Left lung (tissue), 10 donors: Measurements from ENCODE around the gene PCSK6. TPM values are rescaled to one million over a fixed set of nuclear protein-coding genes. Genes with fewer than 3 reads are reported as not detected.
A peak's percentile ranks its signal among the peaks of the same experiment; 100 is the strongest.

Experiments
- ATAC-seq: fragments of 200-7000 bp; cut with Tn5 transposase; one replicate; pipeline ENCODE4 v1.9.1; 2020; ENCODE audit warnings: moderate library complexity
- DNase-seq, 4 donors: peaks; one replicate each; pipeline ENCODE4 v3.0.0-alpha.2; 2013 to 2020
- H3K27ac ChIP-seq, 2 donors: fragments of 200-600 bp; sonication (generic) in 1 of 2; one replicate each; pipeline versions ENCODE4 v1.5.0 to v1.8.0; 2020 to 2021
- H3K27me3 ChIP-seq, 2 donors: fragments of 200-600 bp; sonication (generic) in 1 of 2; one replicate each; pipeline versions ENCODE4 v1.5.0 to v1.8.0; 2020 to 2021
- H3K36me3 ChIP-seq, 2 donors: fragments of 200-600 bp; sonication (generic) in 1 of 2; one replicate each; pipeline versions ENCODE4 v1.5.0 to v1.8.0; 2020 to 2021
- H3K4me1 ChIP-seq, 2 donors: fragments of 200-600 bp; one replicate each; pipeline ENCODE4 v1.8.0; 2021
- H3K4me3 ChIP-seq, 2 donors: fragments of 200-600 bp; sonication (generic) in 1 of 2; one replicate each; pipeline versions ENCODE4 v1.5.0 to v1.8.0; 2020 to 2021; ENCODE audit warnings: mild to moderate bottlenecking in 1 of 2
- H3K9me3 ChIP-seq, 2 donors: fragments of 200-600 bp; sonication (generic) in 1 of 2; one replicate each; pipeline versions ENCODE4 v1.5.0 to v1.8.0; 2020 to 2021
- intact Hi-C, 2 donors: fragments of 100-400 bp; cut with DNase I; formaldehyde crosslinking; loops; one replicate each; pipeline versions ENCODE4 v1.11.2 to v1.14.2; 2022
- polyA plus RNA-seq, 6 donors: library from polyadenylated mRNA; unstranded; fragments of 120-200 nt; gene quantifications; one replicate each; pipeline ENCODE4 v1.2.1, GENCODE V29; 2013; ENCODE audit not compliant: insufficient read length in 6 of 6
- total RNA-seq, 2 donors: library from RNA; stranded (reverse); fragmentation: NEBNext Ultra II Directional; extraction: Animal tissue kit (Norgen Biotek cat#: 25700); gene quantifications; one replicate each; pipeline ENCODE4 v1.2.1, GENCODE V29; 2021
- TF ChIP-seq, protein P1 (sequence below), 2 donors: fragments of 200-600 bp; sonication (generic) in 1 of 2; IDR thresholded peaks; one replicate each; pipeline versions ENCODE4 v1.5.0 to v1.8.0; 2021; ENCODE audit warnings: antibody characterized with exemption in 2 of 2
- donor health status: DM: no; HTN: yes; CAD: no.
- donor health status: DM: no; HTN: no; CAD: no.

PCSK6 gene
- total and polyA plus RNA-seq, 8 donors, result 7.7 to 25.7 (median 22.8) TPM

DNA sequence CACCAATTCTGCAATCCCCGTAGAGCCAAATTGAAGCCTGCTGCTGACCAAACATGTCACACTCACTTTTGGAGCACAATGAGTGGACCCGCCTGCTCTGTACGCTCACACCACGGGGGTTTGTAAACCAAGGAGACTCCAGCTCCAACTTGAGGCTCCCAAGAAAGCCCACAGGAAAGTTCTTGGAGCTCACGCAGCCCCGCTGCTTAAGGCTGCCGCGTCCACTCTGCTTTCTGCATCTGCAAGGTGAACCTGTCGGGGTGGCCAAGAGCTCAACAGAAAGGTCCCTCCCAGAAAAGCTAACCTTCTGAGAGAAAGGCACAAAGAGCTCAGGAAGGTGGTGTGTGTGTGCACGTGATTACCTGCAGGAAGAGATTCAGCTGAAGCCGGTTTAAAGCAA is 94.9 kb downstream of the PCSK6 start:
- Histone ChIP-seq H3K27me3 (peaks cover 0 to 12% of the 10 kb centered on the region in 2 donors), H3K27ac (no peak overlapping the region), H3K4me1 (no peaks in the 10 kb centered on the region), H3K4me3 (no peak overlapping the region), H3K36me3 (no peaks in the 10 kb centered on the region), H3K9me3 (no peaks in the 10 kb centered on the region)
- TF ChIP-seq, protein P1, sequence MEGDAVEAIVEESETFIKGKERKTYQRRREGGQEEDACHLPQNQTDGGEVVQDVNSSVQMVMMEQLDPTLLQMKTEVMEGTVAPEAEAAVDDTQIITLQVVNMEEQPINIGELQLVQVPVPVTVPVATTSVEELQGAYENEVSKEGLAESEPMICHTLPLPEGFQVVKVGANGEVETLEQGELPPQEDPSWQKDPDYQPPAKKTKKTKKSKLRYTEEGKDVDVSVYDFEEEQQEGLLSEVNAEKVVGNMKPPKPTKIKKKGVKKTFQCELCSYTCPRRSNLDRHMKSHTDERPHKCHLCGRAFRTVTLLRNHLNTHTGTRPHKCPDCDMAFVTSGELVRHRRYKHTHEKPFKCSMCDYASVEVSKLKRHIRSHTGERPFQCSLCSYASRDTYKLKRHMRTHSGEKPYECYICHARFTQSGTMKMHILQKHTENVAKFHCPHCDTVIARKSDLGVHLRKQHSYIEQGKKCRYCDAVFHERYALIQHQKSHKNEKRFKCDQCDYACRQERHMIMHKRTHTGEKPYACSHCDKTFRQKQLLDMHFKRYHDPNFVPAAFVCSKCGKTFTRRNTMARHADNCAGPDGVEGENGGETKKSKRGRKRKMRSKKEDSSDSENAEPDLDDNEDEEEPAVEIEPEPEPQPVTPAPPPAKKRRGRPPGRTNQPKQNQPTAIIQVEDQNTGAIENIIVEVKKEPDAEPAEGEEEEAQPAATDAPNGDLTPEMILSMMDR (IDR thresholded peaks at IDR 0.05), result no peak
- ATAC-seq (no peak), DNase-seq (peak in 1 of 4 donors; percentile 48)
- intact Hi-C loops, result no loop called here

DNA sequence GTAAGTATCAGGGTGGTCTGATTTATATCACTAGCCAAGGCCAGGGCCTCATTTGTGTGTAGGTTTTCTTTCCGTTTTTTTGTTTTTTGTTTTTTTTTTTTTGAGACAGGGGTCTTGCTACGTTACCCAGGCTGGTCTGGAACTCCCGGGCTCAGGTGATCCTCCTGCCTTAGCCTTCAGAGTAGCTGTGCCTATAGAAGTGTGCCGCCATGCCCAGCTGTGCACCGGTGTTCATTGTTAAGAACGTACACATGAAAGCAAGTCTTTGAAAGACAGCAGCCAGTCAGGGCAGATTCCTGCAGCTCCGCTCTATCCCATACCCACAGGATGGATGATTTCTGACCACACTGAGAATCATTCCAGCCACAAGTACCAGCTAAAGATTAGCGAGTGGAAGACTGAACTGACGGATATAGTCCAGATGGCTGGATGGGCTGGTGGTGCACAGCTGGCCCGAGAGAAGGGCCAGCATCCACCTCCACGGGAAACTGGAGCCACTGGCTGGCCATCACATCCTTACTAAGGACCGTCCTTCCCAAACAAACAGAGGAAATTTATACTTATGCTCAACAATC is 95.4 kb downstream of the PCSK6 start:
- no peak for ATAC-seq
- intact Hi-C loops, result no loop called here
- H3K4me3 ChIP-seq, result no peak overlapping the region
- no peaks in the 10 kb centered on the region for H3K9me3 ChIP-seq
- H3K36me3 ChIP-seq, result no peaks in the 10 kb centered on the region
- peaks cover 0 to 12% of the 10 kb centered on the region in 2 donors for H3K27me3 ChIP-seq
- H3K4me1 ChIP-seq, result no peaks in the 10 kb centered on the region
- TF ChIP-seq, protein P1 (IDR thresholded peaks at IDR 0.05), result no peak
- DNase-seq, result peak in 1 of 4 donors; percentile 58
- no peak overlapping the region for H3K27ac ChIP-seq

DNA sequence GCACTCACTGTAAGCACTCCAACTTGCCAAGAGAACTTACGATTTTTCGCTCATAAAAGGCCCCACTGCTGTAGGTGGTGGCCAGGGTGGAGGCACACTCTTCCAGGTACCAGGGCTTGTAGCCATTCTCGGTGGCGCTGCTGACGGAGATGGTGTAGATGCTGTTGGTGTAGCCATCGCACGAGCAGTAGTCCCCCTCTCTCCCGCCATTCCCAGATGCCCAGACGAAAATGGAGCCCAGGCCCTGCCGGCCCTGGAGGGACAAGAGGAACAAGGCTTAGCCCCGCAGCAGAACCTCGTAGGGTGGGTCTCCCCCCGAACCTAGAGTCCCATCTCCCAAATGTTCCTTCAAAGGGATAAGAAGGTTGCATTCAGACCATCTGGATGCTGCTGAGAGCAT is 96.3 kb downstream of the PCSK6 start:
- DNase-seq (peak in 1 of 4 donors; percentile 73), ATAC-seq (no peak)
- H3K9me3 ChIP-seq, result no peaks in the 10 kb centered on the region
- intact Hi-C loops, result no loop called here
- H3K27me3 ChIP-seq, result peaks cover 0 to 9% of the 10 kb centered on the region in 2 donors
- TF ChIP-seq, protein P1 (IDR thresholded peaks at IDR 0.05), result no peak
- H3K27ac ChIP-seq, result no peak overlapping the region
- H3K36me3 ChIP-seq, result no peaks in the 10 kb centered on the region
- no peaks in the 10 kb centered on the region for H3K4me1 ChIP-seq
- H3K4me3 ChIP-seq, result no peak overlapping the region

DNA sequence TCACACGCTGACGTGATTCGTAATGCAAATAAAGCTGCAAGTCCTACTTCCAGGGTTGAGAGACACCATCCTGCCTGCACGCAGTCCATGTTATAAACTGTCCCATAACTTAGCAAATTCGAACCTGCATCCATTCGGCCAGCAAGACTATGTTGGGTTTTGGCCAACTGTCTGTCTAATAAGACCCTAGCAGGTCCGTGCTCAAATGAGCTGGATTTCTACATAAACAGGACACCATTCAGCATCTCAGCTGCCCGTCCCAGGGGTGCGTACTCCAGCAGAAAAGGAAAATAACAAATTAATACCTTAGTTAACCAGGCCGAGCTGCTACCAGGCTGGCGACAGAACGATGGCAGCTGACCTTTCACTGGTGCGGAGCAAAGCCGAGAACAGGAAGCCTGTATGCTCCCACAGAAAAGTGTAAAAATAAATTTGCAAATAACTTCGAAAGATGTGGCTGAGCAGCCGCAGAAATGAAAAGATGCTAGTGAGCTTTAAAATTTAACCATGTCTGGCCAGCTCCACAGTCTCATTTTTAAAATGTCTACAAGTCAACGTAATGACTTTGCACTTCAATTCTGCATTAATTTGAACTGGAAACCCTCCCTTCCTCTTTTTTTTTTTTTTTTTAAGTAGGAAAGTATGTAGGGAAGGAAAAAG is 97.4 kb downstream of the PCSK6 start:
- H3K4me3 ChIP-seq, result no peak overlapping the region
- DNase-seq (no peak), ATAC-seq (no peak)
- no peaks in the 10 kb centered on the region for H3K36me3 ChIP-seq
- H3K27me3 ChIP-seq, result no peaks in the 10 kb centered on the region
- no peaks in the 10 kb centered on the region for H3K9me3 ChIP-seq
- no peaks in the 10 kb centered on the region for H3K4me1 ChIP-seq
- no peak overlapping the region for H3K27ac ChIP-seq
- intact Hi-C loops, result no loop called here
- TF ChIP-seq, protein P1 (IDR thresholded peaks at IDR 0.05), result no peak

DNA sequence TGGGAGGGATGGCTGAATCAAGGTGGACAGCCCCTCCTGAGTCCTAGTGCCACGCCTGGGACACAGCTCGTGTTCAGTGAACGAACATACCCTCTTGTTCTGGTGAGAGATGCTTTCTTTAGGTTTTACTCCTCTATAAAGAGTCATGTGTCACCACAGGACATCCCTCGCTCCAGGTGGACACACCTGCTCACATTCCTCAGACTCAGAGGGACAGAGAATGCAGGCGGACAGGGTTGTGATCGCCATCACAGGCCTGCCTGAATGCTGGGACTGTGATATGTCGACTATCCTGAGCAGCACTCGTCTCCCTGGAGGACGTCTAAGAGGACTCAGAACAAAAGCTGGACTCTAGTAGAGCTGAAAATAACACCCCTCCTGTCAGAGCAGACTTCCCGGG is 98.1 kb downstream of the PCSK6 start:
- H3K4me1 ChIP-seq, result no peaks in the 10 kb centered on the region
- H3K27me3 ChIP-seq, result no peaks in the 10 kb centered on the region
- H3K9me3 ChIP-seq, result no peaks in the 10 kb centered on the region
- no peaks in the 10 kb centered on the region for H3K36me3 ChIP-seq
- no peak overlapping the region for H3K27ac ChIP-seq
- TF ChIP-seq, protein P1 (IDR thresholded peaks at IDR 0.05), result no peak
- no peak overlapping the region for H3K4me3 ChIP-seq
- ATAC-seq (no peak), DNase-seq (no peak)
- intact Hi-C loops, result no loop called here
